DND-41 (cell line): Measurements from ENCODE around the gene PRELID3B.

Experiments
- ATAC-seq: fragments of 200-7000 bp; cut with Tn5 transposase; 3 replicates; pipeline ENCODE4 v1.9.1; 2021; ENCODE audit warnings: low read depth; ENCODE audit not compliant: insufficient read depth
- DNase-seq: peaks from one replicate; pipeline ENCODE4 v3.0.0-alpha.2; 2020
- H2AFZ ChIP-seq: 2 replicates; pipeline ENCODE4 v1.6.0; 2012; ENCODE audit warnings: low read depth, low read length
- H3K27ac ChIP-seq: 2 replicates; pipeline ENCODE4 v1.5.1; 2012; ENCODE audit warnings: low read length, inconsistent platforms
- H3K27me3 ChIP-seq: fragments of 200-600 bp; sonication (generic); 2 replicates; pipeline ENCODE4 v1.6.0; 2012; ENCODE audit warnings: low read length, mild to moderate bottlenecking, inconsistent platforms; ENCODE audit not compliant: insufficient read depth, poor library complexity
- H3K36me3 ChIP-seq: 2 replicates; pipeline ENCODE4 v1.5.1; 2012; ENCODE audit warnings: low read length, inconsistent platforms; ENCODE audit not compliant: insufficient read depth
- H3K4me1 ChIP-seq: 2 replicates; pipeline ENCODE4 v1.5.1; 2012; ENCODE audit warnings: mild to moderate bottlenecking, low read length; ENCODE audit not compliant: insufficient read depth
- H3K4me2 ChIP-seq: 2 replicates; pipeline ENCODE4 v1.6.0; 2012; ENCODE audit warnings: mild to moderate bottlenecking, moderate library complexity, low read length, inconsistent platforms; ENCODE audit not compliant: insufficient read depth
- H3K4me3 ChIP-seq, 2 experiments: fragments of 200-600 bp in 1 of 2; shearing (Covaris generic) in 1 of 2; 2 replicates each; pipeline ENCODE4 v1.5.1; 2012 to 2016; ENCODE audit warnings: inconsistent platforms in 2 of 2, low read length in 2 of 2, mild to moderate bottlenecking in 2 of 2, low read depth in 1 of 2, moderate library complexity in 1 of 2
- H3K79me2 ChIP-seq: 2 replicates; pipeline ENCODE4 v1.6.0; 2012; ENCODE audit warnings: low read length, inconsistent platforms; ENCODE audit not compliant: insufficient read depth
- H3K9ac ChIP-seq: 2 replicates; pipeline ENCODE4 v1.6.0; 2012; ENCODE audit warnings: low read depth, mild to moderate bottlenecking, inconsistent platforms, low read length, moderate library complexity
- H3K9me3 ChIP-seq: 2 replicates; pipeline ENCODE4 v1.5.1; 2012; ENCODE audit warnings: low read length, moderate library complexity, mild to moderate bottlenecking, inconsistent platforms; ENCODE audit not compliant: insufficient read depth, severe bottlenecking
- H4K20me1 ChIP-seq: 2 replicates; pipeline ENCODE4 v1.6.0; 2012; ENCODE audit warnings: low read length; ENCODE audit not compliant: insufficient read depth
- EZH2 ChIP-seq: IDR thresholded peaks from 3 replicates; pipeline ENCODE4 v1.6.1; 2012; ENCODE audit warnings: borderline replicate concordance, low read depth, mild to moderate bottlenecking, moderate library complexity, low read length, inconsistent platforms; ENCODE audit not compliant: severe bottlenecking
- TF ChIP-seq, protein P1 (sequence below): IDR thresholded peaks from 2 replicates; pipeline ENCODE4 v1.5.1; 2012; ENCODE audit warnings: borderline replicate concordance, low read length, moderate library complexity, mild to moderate bottlenecking; ENCODE audit not compliant: poor library complexity, severe bottlenecking; ENCODE audit errors: extremely low read depth

PRELID3B gene

DNA sequence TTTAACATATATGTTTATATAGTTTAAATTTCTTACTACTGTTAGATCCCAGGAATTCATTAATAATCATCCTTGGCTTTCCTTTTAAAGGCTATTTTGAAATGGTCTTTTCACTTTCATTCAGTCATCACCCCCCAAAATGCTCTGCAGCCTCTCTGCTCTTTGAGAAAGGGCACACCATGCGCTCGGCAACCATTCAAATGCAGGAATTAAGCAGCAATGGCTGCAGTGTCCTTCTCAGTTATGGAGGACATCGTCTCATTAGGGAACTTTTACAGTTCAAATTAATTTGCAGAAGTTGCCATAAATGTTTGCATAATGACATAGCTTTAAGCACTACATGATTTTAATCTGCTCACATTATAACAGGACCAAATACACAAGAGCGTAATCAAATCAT, 17.1 kb downstream of the PRELID3B start:
- H2AFZ ChIP-seq: no peak overlapping the region
- H3K9me3 ChIP-seq: no peaks in the 10 kb centered on the region
- H3K79me2 ChIP-seq: peaks cover 68% of the 10 kb centered on the region
- DNase-seq (no peak), ATAC-seq (no peak)
- peaks cover 55% of the 10 kb centered on the region for H4K20me1 ChIP-seq
- no peaks in the 10 kb centered on the region for H3K27me3 ChIP-seq
- no peak for TF ChIP-seq EZH2
- TF ChIP-seq, protein P1, sequence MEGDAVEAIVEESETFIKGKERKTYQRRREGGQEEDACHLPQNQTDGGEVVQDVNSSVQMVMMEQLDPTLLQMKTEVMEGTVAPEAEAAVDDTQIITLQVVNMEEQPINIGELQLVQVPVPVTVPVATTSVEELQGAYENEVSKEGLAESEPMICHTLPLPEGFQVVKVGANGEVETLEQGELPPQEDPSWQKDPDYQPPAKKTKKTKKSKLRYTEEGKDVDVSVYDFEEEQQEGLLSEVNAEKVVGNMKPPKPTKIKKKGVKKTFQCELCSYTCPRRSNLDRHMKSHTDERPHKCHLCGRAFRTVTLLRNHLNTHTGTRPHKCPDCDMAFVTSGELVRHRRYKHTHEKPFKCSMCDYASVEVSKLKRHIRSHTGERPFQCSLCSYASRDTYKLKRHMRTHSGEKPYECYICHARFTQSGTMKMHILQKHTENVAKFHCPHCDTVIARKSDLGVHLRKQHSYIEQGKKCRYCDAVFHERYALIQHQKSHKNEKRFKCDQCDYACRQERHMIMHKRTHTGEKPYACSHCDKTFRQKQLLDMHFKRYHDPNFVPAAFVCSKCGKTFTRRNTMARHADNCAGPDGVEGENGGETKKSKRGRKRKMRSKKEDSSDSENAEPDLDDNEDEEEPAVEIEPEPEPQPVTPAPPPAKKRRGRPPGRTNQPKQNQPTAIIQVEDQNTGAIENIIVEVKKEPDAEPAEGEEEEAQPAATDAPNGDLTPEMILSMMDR: no peak
- H3K36me3 ChIP-seq: peaks cover 83% of the 10 kb centered on the region
- H3K4me3 ChIP-seq: no peak overlapping the region
- no peak overlapping the region for H3K9ac ChIP-seq
- peaks cover 38% of the 10 kb centered on the region for H3K4me1 ChIP-seq
- H3K4me2 ChIP-seq: no peak overlapping the region
- no peak overlapping the region for H3K27ac ChIP-seq

DNA sequence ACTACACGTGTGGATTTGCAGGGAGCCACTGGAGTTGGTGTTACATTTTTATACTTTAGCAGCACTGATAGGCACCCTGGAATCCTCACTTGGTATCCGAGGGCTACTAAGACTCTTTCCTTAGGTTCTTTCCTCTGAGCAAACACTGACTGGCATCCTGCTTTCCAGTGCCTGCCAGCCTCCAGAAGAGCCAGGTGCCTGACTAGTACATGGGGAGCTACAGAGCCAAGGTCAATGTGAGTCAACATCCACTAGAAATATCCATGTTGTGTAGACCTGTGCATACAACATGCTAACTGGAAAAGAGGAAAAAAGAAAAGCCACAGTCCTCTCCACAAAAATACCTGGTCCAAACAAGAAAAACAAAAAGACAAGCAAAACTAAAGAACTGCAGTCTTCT, 17.5 kb downstream of the PRELID3B start:
- H3K4me2 ChIP-seq: no peak overlapping the region
- peaks cover 79% of the 10 kb centered on the region for H3K36me3 ChIP-seq

GRCh38 chr20:59024111-59024530, 18.5 kb downstream of the PRELID3B start:
- Histone ChIP-seq H3K79me2 (peaks cover 54% of the 10 kb centered on the region), H3K9ac (no peak overlapping the region), H2AFZ (no peak overlapping the region), H3K27ac (no peak overlapping the region), H3K4me2 (no peak overlapping the region), H3K36me3 (peaks cover 69% of the 10 kb centered on the region), H3K4me1 (peaks cover 24% of the 10 kb centered on the region), H4K20me1 (peaks cover 55% of the 10 kb centered on the region), H3K4me3 (no peak overlapping the region), H3K9me3 (no peaks in the 10 kb centered on the region), H3K27me3 (no peaks in the 10 kb centered on the region)
- DNase-seq (no peak), ATAC-seq (no peak)
- TF ChIP-seq, protein P1: no peak
- no peak for TF ChIP-seq EZH2

More for the DNA sequence above, 17.5 kb downstream of the PRELID3B start:
- H2AFZ ChIP-seq: no peak overlapping the region
- H3K79me2 ChIP-seq: peaks cover 64% of the 10 kb centered on the region
- H3K27me3 ChIP-seq: no peaks in the 10 kb centered on the region
- peak; percentile 1 for DNase-seq
- H3K9me3 ChIP-seq: no peaks in the 10 kb centered on the region
- no peak for ATAC-seq
- peaks cover 33% of the 10 kb centered on the region for H3K4me1 ChIP-seq
- H3K9ac ChIP-seq: no peak overlapping the region
- TF ChIP-seq, protein P1: no peak
- no peak for TF ChIP-seq EZH2
- H3K4me3 ChIP-seq: no peak overlapping the region
- H4K20me1 ChIP-seq: peaks cover 55% of the 10 kb centered on the region
- H3K27ac ChIP-seq: no peak overlapping the region

- no peak overlapping the region for H3K4me3 ChIP-seq
- H3K9me3 ChIP-seq: no peaks in the 10 kb centered on the region
- H3K27me3 ChIP-seq: no peaks in the 10 kb centered on the region
- peaks cover 64% of the 10 kb centered on the region for H3K36me3 ChIP-seq
- no peak overlapping the region for H3K4me2 ChIP-seq
- H3K27ac ChIP-seq: no peak overlapping the region
- H4K20me1 ChIP-seq: peaks cover 55% of the 10 kb centered on the region
- DNase-seq (no peak), ATAC-seq (no peak)
- peaks cover 19% of the 10 kb centered on the region; the same call in 1 of the 2 replicates for H3K4me1 ChIP-seq
- TF ChIP-seq, protein P1: no peak
- no peak for TF ChIP-seq EZH2
- no peak overlapping the region for H2AFZ ChIP-seq
- no peak overlapping the region for H3K9ac ChIP-seq
- peaks cover 49% of the 10 kb centered on the region for H3K79me2 ChIP-seq
Observed at GRCh38 chr20:59023616-59024015, 19.0 kb downstream of the PRELID3B start.
